ENCODE data around the gene GPR37L1.
"Not testable (repeated sequence)": the region's sequence is repeated elsewhere in the genome, so short reads cannot be mapped to it uniquely, and the experiment has no call there.

GPR37L1 gene

DNA sequence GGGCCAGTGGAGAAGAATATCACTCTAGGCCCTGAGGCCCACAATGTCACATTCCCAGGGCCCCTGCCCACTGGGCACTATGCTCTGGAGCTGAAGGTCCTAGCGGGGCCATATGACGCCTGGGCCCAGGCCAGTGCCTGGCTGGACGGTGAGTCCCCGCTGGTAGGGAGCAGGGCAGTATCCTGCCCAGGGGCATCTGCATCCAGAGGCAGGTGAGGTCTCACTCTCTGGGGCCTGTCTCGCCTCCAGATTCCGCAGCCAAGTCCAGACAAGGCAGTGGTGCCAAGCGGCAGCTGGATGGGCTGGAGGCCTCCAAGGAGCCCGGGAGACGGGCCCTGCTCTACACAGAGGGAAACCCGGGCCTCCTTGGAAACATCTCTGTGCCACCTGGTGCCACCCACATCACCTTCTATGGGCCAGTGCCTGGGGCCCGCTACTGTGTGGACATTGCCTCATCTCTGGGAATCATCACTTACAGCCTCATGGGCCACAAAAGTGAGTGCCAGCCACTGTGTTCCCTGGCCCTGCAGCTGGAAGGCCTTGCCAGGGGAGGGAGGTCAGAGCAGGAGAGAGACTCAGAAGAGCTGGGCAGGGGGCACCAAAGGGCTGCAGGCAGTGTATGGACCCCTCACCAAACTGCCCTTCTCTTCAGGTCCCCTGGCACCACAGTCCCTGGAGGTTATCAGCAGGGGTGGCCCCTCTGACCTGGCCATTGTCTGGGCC lies 48.7 kb downstream of the GPR37L1 start:
- H3K4me3 ChIP-seq (ENCODE audit: low read depth in 1 of 2, low read length in 1 of 2), result no peak overlapping the region
- no peaks in the 10 kb centered on the region for H3K4me1 ChIP-seq (ENCODE audit: control insufficient read depth in 1 of 2, insufficient read depth in 1 of 2, low read depth in 1 of 2, low read length in 1 of 2)
- H3K36me3 ChIP-seq, result no peaks in the 10 kb centered on the region
- no peaks in the 10 kb centered on the region for H3K9me3 ChIP-seq
- H3K27me3 ChIP-seq, result no peaks in the 10 kb centered on the region
- TF ChIP-seq, protein P1, sequence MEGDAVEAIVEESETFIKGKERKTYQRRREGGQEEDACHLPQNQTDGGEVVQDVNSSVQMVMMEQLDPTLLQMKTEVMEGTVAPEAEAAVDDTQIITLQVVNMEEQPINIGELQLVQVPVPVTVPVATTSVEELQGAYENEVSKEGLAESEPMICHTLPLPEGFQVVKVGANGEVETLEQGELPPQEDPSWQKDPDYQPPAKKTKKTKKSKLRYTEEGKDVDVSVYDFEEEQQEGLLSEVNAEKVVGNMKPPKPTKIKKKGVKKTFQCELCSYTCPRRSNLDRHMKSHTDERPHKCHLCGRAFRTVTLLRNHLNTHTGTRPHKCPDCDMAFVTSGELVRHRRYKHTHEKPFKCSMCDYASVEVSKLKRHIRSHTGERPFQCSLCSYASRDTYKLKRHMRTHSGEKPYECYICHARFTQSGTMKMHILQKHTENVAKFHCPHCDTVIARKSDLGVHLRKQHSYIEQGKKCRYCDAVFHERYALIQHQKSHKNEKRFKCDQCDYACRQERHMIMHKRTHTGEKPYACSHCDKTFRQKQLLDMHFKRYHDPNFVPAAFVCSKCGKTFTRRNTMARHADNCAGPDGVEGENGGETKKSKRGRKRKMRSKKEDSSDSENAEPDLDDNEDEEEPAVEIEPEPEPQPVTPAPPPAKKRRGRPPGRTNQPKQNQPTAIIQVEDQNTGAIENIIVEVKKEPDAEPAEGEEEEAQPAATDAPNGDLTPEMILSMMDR (IDR thresholded peaks at IDR 0.05), result no peak
- no peak overlapping the region for H3K27ac ChIP-seq

DNA sequence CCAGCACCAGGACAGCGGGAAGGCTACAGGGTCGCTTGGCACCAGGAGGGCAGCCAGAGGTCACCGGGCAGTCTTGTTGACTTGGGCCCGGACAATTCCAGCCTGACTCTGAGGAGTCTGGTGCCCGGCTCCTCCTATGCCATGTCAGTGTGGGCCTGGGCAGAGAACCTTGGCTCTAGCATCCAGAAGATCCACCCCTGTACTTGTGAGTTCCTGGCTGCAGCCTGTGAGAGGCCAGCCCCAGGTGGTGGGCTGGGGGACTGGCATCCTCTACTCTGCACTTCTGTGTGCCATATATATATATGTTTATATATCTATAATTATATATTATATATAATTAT lies 49.3 kb downstream of the GPR37L1 start:
- H3K36me3 ChIP-seq, result no peaks in the 10 kb centered on the region
- H3K27ac ChIP-seq, result no peak overlapping the region
- no peaks in the 10 kb centered on the region for H3K4me1 ChIP-seq (ENCODE audit: control insufficient read depth in 1 of 2, insufficient read depth in 1 of 2, low read depth in 1 of 2, low read length in 1 of 2)
- no peaks in the 10 kb centered on the region for H3K27me3 ChIP-seq
- no peaks in the 10 kb centered on the region for H3K9me3 ChIP-seq
- H3K4me3 ChIP-seq (ENCODE audit: low read depth in 1 of 2, low read length in 1 of 2), result no peak overlapping the region
- TF ChIP-seq, protein P1 (IDR thresholded peaks at IDR 0.05), result no peak

DNA sequence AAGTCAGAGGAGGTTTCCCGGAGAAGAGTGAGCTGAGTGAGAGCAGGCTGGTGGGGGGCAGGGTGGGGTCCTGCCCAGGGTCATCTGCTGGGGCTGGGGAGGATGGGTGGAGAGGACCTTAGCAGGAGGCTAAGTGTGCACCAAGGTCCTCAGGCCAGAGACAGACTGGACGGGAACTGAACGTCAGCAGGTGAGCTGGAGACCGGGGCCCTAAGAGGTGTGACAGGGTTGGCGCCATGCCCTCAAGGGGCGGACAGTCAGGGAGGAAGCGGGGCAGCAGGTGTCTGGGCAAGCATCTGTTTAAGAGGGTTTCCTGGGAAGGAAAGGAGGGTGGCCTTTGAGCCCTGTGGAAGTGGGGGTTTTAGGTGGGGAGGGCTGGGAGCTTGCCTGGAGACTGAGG lies 51.3 kb downstream of the GPR37L1 start:
- H3K4me3 ChIP-seq (ENCODE audit: low read depth in 1 of 2, low read length in 1 of 2), result no peak overlapping the region
- H3K27me3 ChIP-seq, result no peaks in the 10 kb centered on the region
- H3K36me3 ChIP-seq, result no peaks in the 10 kb centered on the region
- TF ChIP-seq, protein P1 (IDR thresholded peaks at IDR 0.05), result no peak
- no peaks in the 10 kb centered on the region for H3K4me1 ChIP-seq (ENCODE audit: control insufficient read depth in 1 of 2, insufficient read depth in 1 of 2, low read depth in 1 of 2, low read length in 1 of 2)
- H3K9me3 ChIP-seq, result no peaks in the 10 kb centered on the region
- no peak overlapping the region for H3K27ac ChIP-seq

DNA sequence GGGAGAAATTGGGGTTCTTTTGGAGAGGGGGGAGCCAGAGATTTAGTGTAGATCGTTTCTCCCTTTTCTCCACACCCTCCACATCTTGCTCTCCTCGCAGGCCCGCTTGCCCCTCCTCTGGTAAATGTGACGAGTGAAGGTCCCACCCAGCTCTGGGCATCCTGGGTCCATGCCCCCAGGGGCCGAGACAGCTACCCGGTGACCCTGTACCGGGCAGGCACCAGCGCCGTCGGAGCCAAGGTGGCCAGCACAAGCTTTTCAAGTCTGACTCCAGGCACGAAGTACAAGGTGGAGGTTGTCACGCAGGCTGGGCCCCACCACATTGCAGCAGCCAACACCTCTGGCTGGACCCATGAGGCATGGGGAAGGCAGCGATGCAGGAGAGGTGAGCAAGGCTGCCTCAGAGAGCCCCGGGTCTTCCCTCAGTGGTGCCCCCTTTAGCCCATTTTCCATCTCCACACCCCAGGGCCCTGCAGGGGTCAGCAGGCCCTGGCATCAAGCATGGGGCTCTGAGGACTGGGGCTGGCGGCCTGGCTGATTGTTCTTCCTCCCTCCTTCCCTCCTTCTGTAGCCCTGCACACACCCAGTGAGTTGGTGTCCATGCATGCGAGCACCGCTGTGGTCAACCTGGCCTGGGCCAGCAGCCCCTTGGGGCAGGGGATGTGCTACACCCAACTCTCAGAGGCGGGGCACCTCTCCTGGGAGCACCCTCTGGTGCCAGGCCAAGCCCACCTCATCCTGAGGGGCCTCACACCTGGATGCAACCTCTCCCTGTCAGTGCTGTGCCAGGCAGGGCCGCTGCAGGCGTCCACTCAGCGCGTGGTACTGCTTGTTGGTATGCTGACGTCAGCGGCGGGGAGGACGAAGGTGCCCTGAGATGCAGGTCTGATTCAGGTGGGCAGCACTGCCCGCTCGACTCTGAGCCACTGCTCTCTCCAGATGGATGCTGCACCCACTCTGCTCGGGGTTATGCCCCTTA lies 54.5 kb downstream of the GPR37L1 start:
- TF ChIP-seq, protein P1 (IDR thresholded peaks at IDR 0.05), result no peak
- no peaks in the 10 kb centered on the region for H3K27me3 ChIP-seq
- no peak overlapping the region for H3K27ac ChIP-seq
- H3K9me3 ChIP-seq, result no peaks in the 10 kb centered on the region
- no peaks in the 10 kb centered on the region for H3K36me3 ChIP-seq
- H3K4me3 ChIP-seq (ENCODE audit: low read depth in 1 of 2, low read length in 1 of 2), result no peak overlapping the region
- no peaks in the 10 kb centered on the region for H3K4me1 ChIP-seq (ENCODE audit: control insufficient read depth in 1 of 2, insufficient read depth in 1 of 2, low read depth in 1 of 2, low read length in 1 of 2)

DNA sequence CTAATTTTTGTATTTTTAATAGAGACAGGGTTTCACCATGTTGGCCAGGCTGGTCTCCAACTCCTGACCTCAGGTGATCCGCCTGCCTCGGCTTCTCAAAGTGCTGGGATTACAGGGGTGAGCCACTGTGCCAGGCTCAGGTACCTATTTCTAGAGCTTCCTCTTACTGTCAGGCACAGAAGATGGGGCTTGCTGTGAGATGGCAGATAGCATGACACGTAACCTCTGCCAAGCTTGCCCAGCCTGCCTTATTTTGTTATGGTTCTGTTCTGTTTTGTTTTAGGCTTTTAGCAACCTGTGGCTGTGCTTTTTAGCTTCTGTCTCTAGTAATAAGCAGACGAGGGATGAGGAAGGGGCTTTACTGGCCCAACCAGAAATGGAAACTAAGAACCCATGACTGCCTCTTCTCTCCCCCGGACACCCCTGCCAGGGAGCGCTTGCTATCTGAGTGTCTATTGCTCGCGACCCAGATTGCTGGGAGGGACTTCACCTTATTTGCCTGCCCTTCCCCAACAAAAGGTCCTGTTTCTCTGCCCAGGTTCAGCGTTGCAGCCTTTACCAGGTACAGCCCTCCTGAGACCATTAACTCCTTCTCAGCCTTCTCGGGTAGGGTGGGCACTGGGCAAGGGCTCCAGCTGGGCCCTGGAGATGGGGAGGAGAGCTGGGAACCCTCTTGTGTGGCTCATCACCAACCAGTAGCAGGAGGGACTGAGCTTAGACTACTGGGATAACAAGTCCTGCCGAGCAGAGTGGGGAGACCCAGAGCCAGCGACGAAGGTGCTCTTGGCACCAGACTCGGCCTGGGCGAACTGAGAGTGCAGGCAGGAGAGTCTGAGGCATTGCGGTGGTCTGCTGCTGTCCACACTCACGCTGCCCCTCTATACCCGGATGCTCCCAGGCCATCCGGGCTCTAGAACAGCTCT lies 57.4 kb downstream of the GPR37L1 start:
- no peaks in the 10 kb centered on the region for H3K36me3 ChIP-seq
- H3K9me3 ChIP-seq, result no peaks in the 10 kb centered on the region
- no peak overlapping the region for H3K4me3 ChIP-seq (ENCODE audit: low read depth in 1 of 2, low read length in 1 of 2)
- no peak overlapping the region for H3K27ac ChIP-seq
- H3K4me1 ChIP-seq (ENCODE audit: control insufficient read depth in 1 of 2, insufficient read depth in 1 of 2, low read depth in 1 of 2, low read length in 1 of 2), result no peaks in the 10 kb centered on the region
- TF ChIP-seq, protein P1 (IDR thresholded peaks at IDR 0.05), result no peak
- peaks cover 1% of the 10 kb centered on the region for H3K27me3 ChIP-seq

DNA sequence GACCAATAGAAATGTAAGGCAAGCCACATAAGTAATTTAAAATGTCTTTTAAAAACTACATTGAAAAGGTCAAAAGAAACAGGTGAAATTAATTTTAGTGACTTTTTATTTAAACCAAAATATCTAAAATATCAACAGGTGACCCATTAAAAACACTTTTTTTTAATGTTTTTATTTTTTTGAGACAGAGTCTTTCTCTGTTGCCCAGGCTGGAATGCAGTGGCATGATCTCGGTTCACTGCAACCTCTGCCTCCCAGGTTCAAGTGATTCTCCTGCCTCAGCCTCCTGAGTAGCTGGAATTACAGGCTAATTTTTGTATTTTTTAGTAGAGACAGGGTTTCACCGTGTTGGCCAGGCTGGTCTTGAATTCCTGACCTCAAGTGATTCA lies 58.0 kb downstream of the GPR37L1 start:
- H3K9me3 ChIP-seq; H3K4me1 ChIP-seq (ENCODE audit: control insufficient read depth in 1 of 2, insufficient read depth in 1 of 2, low read depth in 1 of 2, low read length in 1 of 2); H3K27me3 ChIP-seq; H3K4me3 ChIP-seq (ENCODE audit: low read depth in 1 of 2, low read length in 1 of 2); H3K36me3 ChIP-seq; H3K27ac ChIP-seq: not testable (repeated sequence)
